H1 (cell line): ENCODE data around the gene LRWD1. TPM values are rescaled to one million over a fixed set of nuclear protein-coding genes. Genes with fewer than 3 reads are reported as not detected.

Experiments
- CTCF ChIA-PET: fragments of 300-600 bp; sonication (Branson Sonifier 250); formaldehyde crosslinking; loops from one replicate; lab custom pipeline; 2021; ENCODE audit not compliant: partially characterized antibody; lab: Charles Lee
- POLR2A ChIA-PET: fragments of 300-600 bp; sonication (Branson Sonifier 250); formaldehyde crosslinking; loops from one replicate; lab custom pipeline; 2021; ENCODE audit warnings: inconsistent platforms; ENCODE audit not compliant: partially characterized antibody; lab: Charles Lee
- DNase-seq, 2 experiments: peaks; one replicate each; pipeline versions ENCODE4 v3.0.0 to v3.0.0-alpha.2; 2010 to 2022; ENCODE audit warnings: low spot score in 2 of 2, low read depth in 1 of 2, mixed read lengths in 1 of 2
- FAIRE-seq: peaks from 2 replicates; lab custom pipeline; 2011; peaks lifted over from hg19 to GRCh38; lab: Jason Lieb, UNC
- H2AFZ ChIP-seq: 2 replicates; pipeline ENCODE4 v1.8.1; 2012; ENCODE audit warnings: low read length, inconsistent platforms
- H2AK5ac ChIP-seq: 2 replicates; pipeline ENCODE4 v1.6.1; 2013; ENCODE audit warnings: low read depth, low read length
- H2BK120ac ChIP-seq: replicated peaks from 2 replicates; pipeline ENCODE3; 2013; ENCODE audit warnings: low read depth, low read length, inconsistent platforms
- H2BK12ac ChIP-seq: 2 replicates; pipeline ENCODE4 v1.6.1; 2013; ENCODE audit warnings: low read depth, low read length
- H2BK15ac ChIP-seq: 2 replicates; pipeline ENCODE4 v1.6.1; 2013; ENCODE audit warnings: low read length
- H2BK20ac ChIP-seq: 2 replicates; pipeline ENCODE4 v1.6.1; 2013; ENCODE audit warnings: low read length
- H2BK5ac ChIP-seq: 2 replicates; pipeline ENCODE4 v1.6.1; 2013; ENCODE audit warnings: low read depth, low read length
- H3K14ac ChIP-seq: 2 replicates; pipeline ENCODE4 v1.6.1; 2013; ENCODE audit warnings: inconsistent platforms; ENCODE audit not compliant: insufficient read length
- H3K18ac ChIP-seq: 2 replicates; pipeline ENCODE4 v1.6.1; 2013; ENCODE audit warnings: low read length; ENCODE audit errors: extremely low read depth
- H3K23ac ChIP-seq: 2 replicates; pipeline ENCODE4 v1.6.1; 2013; ENCODE audit warnings: inconsistent platforms; ENCODE audit not compliant: insufficient read length
- H3K23me2 ChIP-seq: 2 replicates; pipeline ENCODE4 v1.6.1; 2013; ENCODE audit warnings: low read depth, low read length
- H3K27ac ChIP-seq: 2 replicates; pipeline ENCODE4 v1.6.1; 2011; ENCODE audit warnings: low read depth, low read length, inconsistent platforms
- H3K27me3 ChIP-seq, 4 experiments: replicated peaks in 1 of 4; 1 replicate in 1 of 4; 2 replicates in 3 of 4; pipeline versions ENCODE4 v1.6.1 to v1.8.1; 2011 to 2013; ENCODE audit warnings: low read length in 3 of 4, mild to moderate bottlenecking in 3 of 4, inconsistent platforms in 2 of 4, mixed read lengths in 2 of 4, moderate library complexity in 1 of 4; ENCODE audit not compliant: control insufficient read depth in 3 of 4, insufficient read depth in 3 of 4; ENCODE audit errors: extremely low read depth in 1 of 4
- H3K36me3 ChIP-seq, 4 experiments: 2 replicates each; pipeline versions ENCODE4 v1.6.1 to v1.8.1; 2011 to 2013; ENCODE audit warnings: mild to moderate bottlenecking in 4 of 4, low read length in 3 of 4, moderate library complexity in 2 of 4, control low read depth in 1 of 4, inconsistent platforms in 1 of 4; ENCODE audit not compliant: insufficient read depth in 4 of 4, control insufficient read depth in 2 of 4
- H3K4ac ChIP-seq: replicated peaks from 2 replicates; pipeline ENCODE3; 2013; ENCODE audit warnings: low read length, low read depth, mixed read lengths, inconsistent platforms; ENCODE audit not compliant: insufficient read length
- H3K4me1 ChIP-seq, 4 experiments: replicated peaks in 1 of 4; 1 replicate in 1 of 4; 2 replicates in 3 of 4; pipeline versions ENCODE4 v1.6.1 to v1.8.1; 2011 to 2013; ENCODE audit warnings: low read length in 3 of 4, inconsistent platforms in 2 of 4, mixed read lengths in 1 of 4; ENCODE audit not compliant: insufficient read depth in 4 of 4, control insufficient read depth in 3 of 4
- H3K4me2 ChIP-seq, 2 experiments: 2 replicates each; pipeline versions ENCODE4 v1.6.1 to v1.8.1; 2011 to 2013; ENCODE audit warnings: low read depth in 2 of 2, low read length in 2 of 2, control low read depth in 1 of 2, inconsistent platforms in 1 of 2, mild to moderate bottlenecking in 1 of 2; ENCODE audit not compliant: insufficient read depth in 1 of 2
- H3K4me3 ChIP-seq, 4 experiments: fragments of 200-600, 300-600 bp in 1 of 4; sonication (generic), shearing (Covaris generic), sonication (Bioruptor Twin) in 1 of 4; 2 replicates each; pipeline versions ENCODE4 v1.5.1 to v1.8.1; 2011 to 2016; ENCODE audit warnings: low read length in 4 of 4, low read depth in 3 of 4, control low read depth in 2 of 4, inconsistent platforms in 2 of 4, mild to moderate bottlenecking in 2 of 4, mixed read lengths in 1 of 4, moderate library complexity in 1 of 4; ENCODE audit not compliant: insufficient read depth in 2 of 4; ENCODE audit errors: extremely low read depth in 1 of 4
- H3K56ac ChIP-seq: replicated peaks from 2 replicates; pipeline ENCODE3; 2013; ENCODE audit warnings: low read depth, mild to moderate bottlenecking, mixed read lengths, low read length, inconsistent platforms; ENCODE audit not compliant: insufficient read length
- H3K79me1 ChIP-seq: 2 replicates; pipeline ENCODE4 v1.6.1; 2013; ENCODE audit warnings: low read depth, low read length, control low read depth
- H3K79me2 ChIP-seq, 2 experiments: 2 replicates each; pipeline versions ENCODE4 v1.6.1 to v1.8.1; 2012 to 2013; ENCODE audit warnings: low read length in 2 of 2, mild to moderate bottlenecking in 2 of 2, inconsistent platforms in 1 of 2; ENCODE audit not compliant: insufficient read depth in 2 of 2, control insufficient read depth in 1 of 2
- H3K9ac ChIP-seq, 4 experiments: replicated peaks in 1 of 4; 1 replicate in 1 of 4; 2 replicates in 3 of 4; pipeline versions ENCODE4 v1.6.1 to v1.8.1; 2011 to 2013; ENCODE audit warnings: low read depth in 3 of 4, low read length in 3 of 4, control low read depth in 2 of 4, mild to moderate bottlenecking in 2 of 4, moderate library complexity in 2 of 4, inconsistent platforms in 1 of 4; ENCODE audit errors: extremely low read depth in 1 of 4
- H3K9me3 ChIP-seq, 2 experiments: 2 replicates each; pipeline versions ENCODE4 v1.6.1 to v1.8.1; 2012 to 2013; ENCODE audit warnings: mild to moderate bottlenecking in 2 of 2, moderate library complexity in 2 of 2, control low read depth in 1 of 2, inconsistent platforms in 1 of 2, low read depth in 1 of 2, low read length in 1 of 2, mixed read lengths in 1 of 2; ENCODE audit not compliant: insufficient read depth in 2 of 2
- H4K20me1 ChIP-seq, 2 experiments: replicated peaks in 1 of 2; 2 replicates each; pipeline versions ENCODE3 to v1.8.1; 2011 to 2013; ENCODE audit warnings: inconsistent platforms in 2 of 2, low read length in 2 of 2, mild to moderate bottlenecking in 1 of 2; ENCODE audit not compliant: insufficient read depth in 2 of 2, control insufficient read depth in 1 of 2
- H4K5ac ChIP-seq: 2 replicates; pipeline ENCODE4 v1.6.1; 2013; ENCODE audit warnings: low read length, low read depth, mixed read lengths, inconsistent platforms; ENCODE audit not compliant: insufficient read length
- H4K8ac ChIP-seq: 2 replicates; pipeline ENCODE4 v1.8.0; 2013; ENCODE audit warnings: mild to moderate bottlenecking, moderate library complexity, low read length, inconsistent platforms; ENCODE audit not compliant: insufficient read depth; ENCODE audit errors: extremely low read depth
- H4K91ac ChIP-seq: replicated peaks from 2 replicates; pipeline ENCODE3; 2013; ENCODE audit warnings: low read length, mixed read lengths, inconsistent platforms; ENCODE audit not compliant: insufficient read length
- BCL11A ChIP-seq, 2 experiments: IDR thresholded peaks; one replicate each; pipeline ENCODE4 v1.6.1; 2011; ENCODE audit warnings: low read depth in 2 of 2, low read length in 2 of 2, mild to moderate bottlenecking in 2 of 2
- POLR2AphosphoS5 ChIP-seq: IDR thresholded peaks from 2 replicates; pipeline ENCODE4 v1.6.1; 2011; ENCODE audit warnings: low read depth, low read length
- SIRT6 ChIP-seq: IDR thresholded peaks from one replicate; pipeline ENCODE4 v1.7.1; 2012; ENCODE audit warnings: low read length, inconsistent platforms
- SP4 ChIP-seq: IDR thresholded peaks from 2 replicates; pipeline ENCODE4 v1.6.1; 2012; ENCODE audit warnings: low read length, inconsistent platforms
- SUZ12 ChIP-seq: fragments of 200-600 bp; sonication (generic); IDR thresholded peaks from 2 replicates; pipeline ENCODE4 v1.6.1; 2012; ENCODE audit warnings: mild to moderate bottlenecking, inconsistent platforms, low read length, moderate library complexity, mixed read lengths
- WGBS, 2 experiments: shearing (Covaris generic) in 1 of 2; methylation state at CpG; one replicate each; pipeline versions ENCODE4 v1.1.6 to v1.1.7; 2013 to 2015; ENCODE audit warnings: low lambda C conversion rate in 2 of 2, mixed read lengths in 2 of 2, inconsistent platforms in 1 of 2, low coverage in 1 of 2, missing lambda C conversion rate in 1 of 2; ENCODE audit not compliant: insufficient replicate concordance in 2 of 2, insufficient coverage in 1 of 2, insufficient read length in 1 of 2; ENCODE audit errors: extremely low coverage in 1 of 2, missing lambda C conversion rate in 1 of 2; 5-methylcytosine and 5-hydroxymethylcytosine counted together
- polyA plus RNA-seq, 7 experiments: library from polyadenylated mRNA; depleted of rRNA in 3 of 7; stranded (reverse) in 5 of 7; unstranded in 2 of 7; fragments of >200 nt in 5 of 7; fragments of 200-250 nt in 2 of 7; gene quantifications; 1 replicate in 5 of 7; 2 replicates in 1 of 7; 4 replicates in 1 of 7; pipeline versions ENCODE4 v1.2.1 to v1.2.3, GENCODE V29; 2011 to 2013; ENCODE audit warnings: missing spikeins in 2 of 7, mixed read lengths in 2 of 7
- total RNA-seq: library from RNA; stranded (reverse); fragmentation: NEBNext Ultra II Directional; extraction: Animal tissue kit (Norgen Biotek cat#: 25700); gene quantifications from 2 replicates; pipeline ENCODE4 v1.2.1, GENCODE V29; 2021

LRWD1 gene
- total and polyA plus RNA-seq, 2 of the 8 experiments (the other 6 are each of a cell fraction or from before 2014, with no cell fraction given): 23.4 to 26.8 TPM

DNA sequence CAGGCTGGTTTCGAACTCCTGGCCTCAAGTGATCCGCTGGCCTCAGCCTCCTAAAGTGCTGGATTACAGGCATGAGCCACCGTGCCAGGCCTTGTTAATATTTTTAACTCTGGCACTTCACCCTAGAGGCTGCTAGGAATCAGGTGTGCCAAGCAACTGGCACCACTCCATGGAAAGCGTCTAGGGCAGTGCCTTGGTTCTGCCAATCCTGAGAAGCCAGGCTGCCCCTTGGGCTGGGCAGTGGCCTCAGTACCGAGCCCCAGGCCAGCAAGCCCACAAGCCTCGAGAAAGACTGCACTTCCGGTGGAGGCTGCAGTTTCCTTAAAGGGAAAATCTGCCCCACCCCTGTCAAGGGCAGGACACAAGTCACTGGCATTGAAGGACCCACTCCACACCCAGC lies 11.5 kb upstream of the LRWD1 start:
- Histone ChIP-seq H3K27ac (no peak overlapping the region), H3K14ac (no peak overlapping the region), H4K20me1 (no peaks in the 10 kb centered on the region), H2BK20ac (no peak overlapping the region), H3K79me1 (no peaks in the 10 kb centered on the region), H3K4me1 (peaks cover 0 to 3% (median 0%) of the 10 kb centered on the region in 4 experiments; a peak in 2 of 7 replicates), H3K56ac (no peak overlapping the region), H3K9me3 (no peaks in the 10 kb centered on the region), H4K5ac (no peak overlapping the region), H3K36me3 (peaks cover 4 to 15% (median 13%) of the 10 kb centered on the region in 4 experiments; a peak in 5 of 8 replicates), H2AFZ (no peak overlapping the region), H3K4me2 (no peak overlapping the region), H4K8ac (no peak overlapping the region), H2BK120ac (no peak overlapping the region), H3K18ac (no peak overlapping the region), H2BK5ac (no peak overlapping the region), H3K79me2 (no peaks in the 10 kb centered on the region), H3K4ac (no peak overlapping the region), H4K91ac (no peak overlapping the region), H2BK12ac (no peak overlapping the region), H3K9ac (no peak overlapping the region), H3K23me2 (no peaks in the 10 kb centered on the region; the same call in 1 of the 2 replicates), H2BK15ac (no peak overlapping the region), H3K27me3 (no peaks in the 10 kb centered on the region; a peak in 1 of 7 replicates), H3K23ac (no peak overlapping the region), H2AK5ac (no peak overlapping the region), H3K4me3 (no peak overlapping the region)
- TF ChIP-seq SP4: no peak
- TF ChIP-seq POLR2AphosphoS5: no peak
- no peak for TF ChIP-seq BCL11A (IDR thresholded peaks at IDR 0.05; ENCODE audit: low read depth in 2 of 2, low read length in 2 of 2)
- no peak for TF ChIP-seq SUZ12
- no peak for TF ChIP-seq SIRT6
- DNase-seq: no peak
- CTCF ChIA-PET: interaction anchor here (1.6 kb wide), 1 partner anchor 46 kb away, joined by 3 read pairs; no protein-coding TSS in a partner anchor
- FAIRE-seq: no peak
- POLR2A ChIA-PET: interaction anchor here (1.4 to 4.5 kb wide), 6 partner anchors 7 to 58 kb away, joined by 5 to 27 read pairs (median 14); partner anchors contain the start of genes ALKBH4, LRWD1 and PRKRIP1
- WGBS, 2 experiments: 93% methylated on average over 7 of the region's 7 CpGs; no CpG with 5 or more reads in 1 of the 2 experiments
